Activated effector memory CD4-positive, alpha-beta T cell treated with Interleukin-2 at 50 U/mL for 16 hours (primary cell): ENCODE measurements around the gene ADGRA3.

Source experiments
- DNase-seq: peaks from one replicate; pipeline ENCODE4 v3.0.0-alpha.2; 2020

Gene ADGRA3

GRCh38 chr4:22515888-22516541 lies at the start of gene ADGRA3:
Gene ADGRA3 (minus strand): TSS chr4:22516066. CDS start chr4:22515784, 282 bp downstream.
- no peak for DNase-seq

- no peak for DNase-seq
Observed at GRCh38 chr4:22556495-22556894, 40.6 kb upstream of the ADGRA3 start.

GRCh38 chr4:22554670-22555069 lies 38.8 kb upstream of the ADGRA3 start:
- DNase-seq: no peak

- no peak for DNase-seq
Observed at GRCh38 chr4:22553560-22553959, 37.7 kb upstream of the ADGRA3 start.

GRCh38 chr4:22552812-22553211 lies 36.9 kb upstream of the ADGRA3 start:
- DNase-seq: no peak

- DNase-seq: no peak
Observed at GRCh38 chr4:22551550-22551949, 35.7 kb upstream of the ADGRA3 start.

- no peak for DNase-seq
Observed at GRCh38 chr4:22546299-22546698, 30.4 kb upstream of the ADGRA3 start.

- no peak for DNase-seq
Observed at GRCh38 chr4:22539251-22539650, 23.4 kb upstream of the ADGRA3 start.

GRCh38 chr4:22537864-22538263 lies 22.0 kb upstream of the ADGRA3 start:
- no peak for DNase-seq

- no peak for DNase-seq
Observed at GRCh38 chr4:22534374-22534773, 18.5 kb upstream of the ADGRA3 start.

- DNase-seq: no peak
Observed at GRCh38 chr4:22532896-22533295, 17.0 kb upstream of the ADGRA3 start.

GRCh38 chr4:22532117-22532516 lies 16.3 kb upstream of the ADGRA3 start:
- DNase-seq: no peak

GRCh38 chr4:22531311-22532019 lies 15.6 kb upstream of the ADGRA3 start:
- no peak for DNase-seq

GRCh38 chr4:22524895-22525294 lies 9.0 kb upstream of the ADGRA3 start:
- DNase-seq: no peak

GRCh38 chr4:22522706-22523501 lies 7.0 kb upstream of the ADGRA3 start:
- no peak for DNase-seq

GRCh38 chr4:22522206-22522605 lies 6.3 kb upstream of the ADGRA3 start:
- no peak for DNase-seq

GRCh38 chr4:22521240-22521639 lies 5.4 kb upstream of the ADGRA3 start:
- DNase-seq: no peak

GRCh38 chr4:22515145-22515887 lies 550 bp downstream of the ADGRA3 start:
- no peak for DNase-seq

GRCh38 chr4:22514481-22514880 lies 1.4 kb downstream of the ADGRA3 start:
- DNase-seq: no peak

GRCh38 chr4:22514001-22514400 lies 1.9 kb downstream of the ADGRA3 start:
- no peak for DNase-seq

- DNase-seq: no peak
Observed at GRCh38 chr4:22512306-22512705, 3.6 kb downstream of the ADGRA3 start.

- DNase-seq: no peak
Observed at GRCh38 chr4:22510750-22511149, 5.1 kb downstream of the ADGRA3 start.

- no peak for DNase-seq
Observed at GRCh38 chr4:22508376-22508775, 7.5 kb downstream of the ADGRA3 start.
